ENCODE data around the gene NEDD4L.

The NEDD4L gene

DNA sequence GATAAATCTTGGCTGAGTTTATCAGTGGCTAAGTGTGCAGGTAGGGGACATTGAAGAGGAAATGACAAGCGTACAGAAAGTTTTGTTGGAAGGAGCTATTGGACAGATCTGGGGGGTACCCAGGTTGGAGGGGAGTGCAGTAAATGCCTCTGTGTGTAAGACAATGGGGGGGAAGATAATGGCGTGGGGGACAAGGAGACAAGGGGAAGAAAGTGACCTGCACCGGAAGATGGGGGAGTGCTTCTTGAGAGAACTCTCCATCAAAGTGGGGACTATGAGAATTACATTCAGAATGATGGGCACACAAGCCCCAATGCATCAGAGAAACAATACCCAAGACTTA is 394.9 kb downstream of the NEDD4L start:
- DNase-seq = no peak

- no peak for DNase-seq
Observed at GRCh38 chr18:58443671-58444070, 399.6 kb downstream of the NEDD4L start.

DNA sequence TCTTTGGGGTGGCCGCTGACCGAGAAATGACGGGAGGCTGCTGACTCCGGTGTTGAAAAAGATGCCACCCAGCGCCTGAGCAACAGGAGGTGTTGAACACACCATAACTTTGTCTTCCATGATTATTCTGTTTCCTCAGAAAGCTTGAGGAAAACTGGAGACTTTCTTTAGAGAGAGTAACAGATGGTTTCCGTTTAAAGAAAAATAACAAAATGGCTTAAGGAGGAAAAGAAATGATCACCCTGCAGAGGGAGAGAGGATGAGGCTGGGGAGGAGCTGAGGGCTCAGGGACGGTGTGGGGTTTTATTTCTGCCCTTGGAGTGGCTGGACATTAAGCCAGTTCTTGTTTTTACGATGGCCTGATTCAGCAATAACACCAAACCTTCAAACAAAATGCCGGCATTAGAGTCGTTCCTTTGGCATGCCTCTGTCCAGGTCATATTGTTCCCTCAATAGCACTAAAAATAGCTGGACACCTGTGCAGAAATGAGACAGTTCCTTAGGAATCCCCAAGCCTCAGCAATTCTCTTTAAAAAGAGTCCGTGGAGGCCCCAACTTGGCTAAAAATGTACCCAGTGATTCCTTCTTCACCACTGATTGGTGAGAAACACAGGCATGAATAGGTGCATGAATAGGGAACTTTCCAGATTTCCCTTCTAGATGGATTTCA is 402.5 kb downstream of the NEDD4L start:
- DNase-seq = no peak

DNA sequence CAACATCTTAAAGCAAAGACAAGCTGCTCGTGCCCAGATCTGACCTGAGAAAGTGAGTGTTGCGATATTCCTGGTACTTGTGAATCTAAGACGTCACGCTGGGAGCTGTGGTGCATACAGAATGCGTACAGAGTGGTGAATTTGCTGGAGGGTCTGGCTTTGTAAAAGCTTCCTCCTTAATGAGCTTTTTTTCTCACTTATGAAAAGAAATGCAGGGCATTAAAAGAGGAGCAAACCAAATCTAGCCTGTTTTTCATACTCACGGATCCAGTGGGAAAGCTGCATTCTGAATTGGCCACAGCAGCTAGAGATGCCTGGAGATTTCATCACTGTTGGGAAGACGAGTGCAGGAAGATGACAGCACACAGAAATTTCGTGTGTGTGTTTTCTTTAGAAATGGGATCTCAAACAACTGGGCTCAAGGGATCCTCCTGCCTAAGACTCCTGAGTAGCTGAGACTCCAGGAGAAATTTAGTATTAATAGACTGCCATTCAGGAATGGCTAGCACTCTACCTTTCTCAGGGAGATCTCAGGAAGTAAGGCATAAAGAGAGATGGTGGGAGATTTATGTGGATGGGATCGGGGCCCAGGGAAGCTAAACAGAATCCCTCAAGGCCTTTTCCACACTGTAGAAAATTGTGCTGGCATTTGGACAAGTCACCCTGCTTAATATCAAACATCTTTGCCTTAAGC is 403.5 kb downstream of the NEDD4L start:
- no peak for DNase-seq

DNA sequence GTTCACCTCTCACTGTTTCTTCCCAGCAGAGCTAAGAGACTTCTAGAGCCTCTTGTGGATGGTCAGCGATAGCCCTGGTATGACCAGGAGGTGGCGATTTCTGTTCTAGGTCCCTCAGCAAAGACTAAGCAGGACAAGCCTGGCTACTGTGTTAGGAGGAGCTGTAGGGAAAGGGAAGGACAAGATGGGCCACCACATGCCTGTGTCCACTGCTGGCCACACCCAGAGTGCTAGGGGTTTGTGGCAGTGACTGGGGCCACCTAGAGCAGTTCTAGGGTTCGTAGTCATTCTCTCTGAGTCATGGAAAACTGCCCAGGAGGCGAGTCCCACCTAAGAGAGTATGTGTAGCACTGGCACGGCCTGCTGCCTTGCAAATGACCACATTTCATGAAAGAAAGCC is 405.4 kb downstream of the NEDD4L start:
- no peak for DNase-seq

All from NCI-H146 (cell line).